ENCODE measurements around the gene CDH12.

The CDH12 gene

DNA sequence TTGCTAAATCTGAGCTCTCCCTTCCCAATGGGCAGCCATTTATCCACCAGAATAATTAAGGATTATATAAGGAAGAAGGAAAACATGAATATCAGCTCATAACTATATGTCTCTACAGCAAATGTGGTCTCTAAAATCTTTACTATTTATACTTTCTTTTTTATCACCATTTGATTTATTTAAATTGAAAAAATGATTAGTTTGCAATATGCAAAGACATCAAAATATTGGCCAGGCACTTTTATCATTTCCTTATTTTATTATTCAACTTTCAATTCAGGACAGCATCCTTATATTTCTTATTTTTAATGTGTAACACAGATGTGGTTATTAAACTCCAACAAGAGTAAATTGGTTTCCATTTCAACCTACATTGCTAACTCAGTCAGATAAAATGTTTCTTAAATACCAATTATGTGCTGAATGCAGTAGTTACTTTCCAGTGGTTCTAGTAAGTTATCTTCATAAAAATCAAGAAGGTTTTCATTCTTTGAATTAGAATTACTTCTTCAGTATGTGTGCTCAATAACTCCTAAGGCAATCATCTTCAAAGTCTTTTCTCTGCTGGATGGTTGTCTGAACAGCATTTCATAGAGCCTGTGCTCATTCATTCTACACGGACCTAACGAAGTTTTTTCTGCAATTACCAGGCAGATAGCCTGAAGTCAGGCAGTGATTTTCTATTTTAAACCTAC is 1148.0 kb downstream of the CDH12 start:
- DNase-seq (ENCODE audit: low spot score), result no peak

DNA sequence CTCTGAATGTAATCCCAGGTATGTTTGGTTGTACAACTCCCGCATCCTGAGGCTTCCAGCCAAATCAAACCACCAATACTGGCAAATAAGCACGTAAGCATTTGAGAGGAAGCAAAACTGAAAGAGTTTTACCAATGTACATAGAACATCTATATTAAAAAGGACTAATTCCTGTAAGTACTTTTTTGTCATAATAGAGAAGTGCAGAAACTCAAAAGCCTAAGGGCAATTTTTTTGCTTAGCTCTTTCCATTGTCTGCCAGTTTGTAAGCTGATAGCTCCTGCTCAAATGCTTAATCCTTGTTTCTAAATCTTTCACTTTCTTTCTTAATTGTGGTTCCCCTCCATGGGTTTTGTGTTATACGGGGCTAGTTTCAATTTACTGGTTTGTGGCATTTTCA is 1151.8 kb downstream of the CDH12 start:
- no peak for DNase-seq (ENCODE audit: low spot score)

Measured in LoVo (cell line).